H9 (cell line): ENCODE measurements around the gene RIMS1. TPM values are rescaled to one million over a fixed set of nuclear protein-coding genes. Genes with fewer than 3 reads are reported as not detected.

ENCODE experiments used
- DNase-seq: peaks from one replicate; pipeline ENCODE4 v3.0.0-alpha.2; 2017
- H2AFZ ChIP-seq: one replicate; pipeline ENCODE4 v1.6.1; 2013; ENCODE audit warnings: mild to moderate bottlenecking, low read length, control low read depth, moderate library complexity
- H2AK5ac ChIP-seq: 2 replicates; pipeline ENCODE4 v1.6.1; 2013; ENCODE audit warnings: low read length, control low read depth, mixed read lengths; ENCODE audit not compliant: insufficient read length
- H2BK120ac ChIP-seq: one replicate; pipeline ENCODE4 v1.6.1; 2013; ENCODE audit warnings: low read depth, mild to moderate bottlenecking, low read length, control low read depth, inconsistent platforms; ENCODE audit not compliant: poor library complexity, severe bottlenecking
- H2BK12ac ChIP-seq: 2 replicates; pipeline ENCODE4 v1.6.1; 2013; ENCODE audit warnings: low read length, control low read depth, mixed read lengths, low read depth; ENCODE audit not compliant: insufficient read length
- H2BK15ac ChIP-seq: 2 replicates; pipeline ENCODE4 v1.6.1; 2013; ENCODE audit warnings: low read depth, low read length, control low read depth
- H2BK20ac ChIP-seq: one replicate; pipeline ENCODE4 v1.6.1; 2013; ENCODE audit warnings: low read depth, mild to moderate bottlenecking, low read length, control low read depth, inconsistent platforms; ENCODE audit not compliant: poor library complexity, severe bottlenecking
- H2BK5ac ChIP-seq: 2 replicates; pipeline ENCODE4 v1.6.1; 2013; ENCODE audit warnings: low read length, control low read depth, mixed read lengths; ENCODE audit not compliant: insufficient read length
- H3K14ac ChIP-seq: 2 replicates; pipeline ENCODE4 v1.6.1; 2013; ENCODE audit warnings: low read length, control low read depth; ENCODE audit not compliant: insufficient read depth
- H3K18ac ChIP-seq: 2 replicates; pipeline ENCODE4 v1.6.1; 2013; ENCODE audit warnings: low read depth, mild to moderate bottlenecking, mixed read lengths, low read length, control low read depth; ENCODE audit not compliant: insufficient read length
- H3K23ac ChIP-seq: 2 replicates; pipeline ENCODE4 v1.6.1; 2013; ENCODE audit warnings: low read length, control low read depth, mixed read lengths, low read depth; ENCODE audit not compliant: insufficient read length
- H3K23me2 ChIP-seq: 2 replicates; pipeline ENCODE4 v1.6.1; 2013; ENCODE audit warnings: low read depth, mild to moderate bottlenecking, mixed read lengths, low read length, control low read depth; ENCODE audit not compliant: insufficient read length, poor library complexity, severe bottlenecking
- H3K27ac ChIP-seq: 2 replicates; pipeline ENCODE4 v1.5.1; 2013; ENCODE audit warnings: low read length, control low read depth, mixed read lengths, low read depth; ENCODE audit not compliant: insufficient read length
- H3K27me3 ChIP-seq: 2 replicates; pipeline ENCODE4 v1.6.1; 2013; ENCODE audit warnings: low read length, control low read depth, inconsistent platforms; ENCODE audit not compliant: insufficient read depth
- H3K4ac ChIP-seq: 2 replicates; pipeline ENCODE4 v1.6.1; 2013; ENCODE audit warnings: low read depth, mild to moderate bottlenecking, control low read depth, inconsistent platforms, low read length, moderate library complexity
- H3K4me1 ChIP-seq: 2 replicates; pipeline ENCODE4 v1.6.1; 2013; ENCODE audit warnings: low read length, control low read depth, inconsistent platforms; ENCODE audit not compliant: insufficient read depth
- H3K4me2 ChIP-seq: 2 replicates; pipeline ENCODE4 v1.6.1; 2013; ENCODE audit warnings: low read length, control low read depth, mixed read lengths; ENCODE audit not compliant: insufficient read length, insufficient read depth
- H3K56ac ChIP-seq: 2 replicates; pipeline ENCODE4 v1.6.1; 2013; ENCODE audit warnings: low read depth, mild to moderate bottlenecking, mixed read lengths, low read length, control low read depth; ENCODE audit not compliant: insufficient read length
- H3K79me1 ChIP-seq: 2 replicates; pipeline ENCODE4 v1.6.1; 2013; ENCODE audit warnings: low read depth, mild to moderate bottlenecking, moderate library complexity, low read length, control low read depth, inconsistent platforms; ENCODE audit not compliant: insufficient read depth, poor library complexity, severe bottlenecking
- H3K79me2 ChIP-seq: 2 replicates; pipeline ENCODE4 v1.6.1; 2013; ENCODE audit warnings: low read length, control low read depth, inconsistent platforms; ENCODE audit not compliant: insufficient read depth
- H3K9ac ChIP-seq: 2 replicates; pipeline ENCODE4 v1.6.1; 2013; ENCODE audit warnings: low read length, control low read depth, mixed read lengths; ENCODE audit not compliant: insufficient read length; ENCODE audit errors: extremely low read depth
- H3K9me3 ChIP-seq: one replicate; pipeline ENCODE4 v1.6.1; 2013; ENCODE audit warnings: low read depth, low read length, inconsistent platforms; ENCODE audit not compliant: control insufficient read depth
- H3T11ph ChIP-seq: one replicate; pipeline ENCODE4 v1.6.1; 2013; ENCODE audit warnings: mild to moderate bottlenecking, low read length, control low read depth, inconsistent platforms
- H4K20me1 ChIP-seq: one replicate; pipeline ENCODE4 v1.6.1; 2013; ENCODE audit not compliant: control insufficient read depth, insufficient read length, insufficient read depth
- H4K5ac ChIP-seq: 2 replicates; pipeline ENCODE4 v1.6.1; 2013; ENCODE audit warnings: low read depth, mild to moderate bottlenecking, mixed read lengths, low read length, control low read depth; ENCODE audit not compliant: insufficient read length
- H4K8ac ChIP-seq: replicated peaks from 2 replicates; pipeline ENCODE4 v1.6.1; 2013; ENCODE audit warnings: low read length, control low read depth, mixed read lengths, low read depth; ENCODE audit not compliant: insufficient read length
- H4K91ac ChIP-seq: 2 replicates; pipeline ENCODE4 v1.6.1; 2013; ENCODE audit warnings: low read depth, mild to moderate bottlenecking, moderate library complexity, mixed read lengths, low read length, control low read depth; ENCODE audit not compliant: insufficient read length
- H3K27ac Mint-ChIP-seq, 3 experiments: 2 replicates in 2 of 3; 3 replicates in 1 of 3; pipeline ENCODE4 v1.8.0; 2020 to 2021; ENCODE audit warnings: mixed read lengths in 3 of 3, mild to moderate bottlenecking in 1 of 3, moderate library complexity in 1 of 3
- H3K27me3 Mint-ChIP-seq: 2 replicates; pipeline ENCODE4 v1.8.0; 2021; ENCODE audit warnings: low read depth, mild to moderate bottlenecking, moderate library complexity, mixed read lengths
- H3K36me3 Mint-ChIP-seq, 3 experiments: 2 replicates in 2 of 3; 3 replicates in 1 of 3; pipeline ENCODE4 v1.8.0; 2020 to 2021; ENCODE audit warnings: low read depth in 3 of 3, mixed read lengths in 3 of 3; ENCODE audit not compliant: insufficient read depth in 1 of 3
- H3K4me1 Mint-ChIP-seq, 2 experiments: 2 replicates each; pipeline ENCODE4 v1.8.0; 2020; ENCODE audit warnings: mixed read lengths in 2 of 2
- H3K4me3 Mint-ChIP-seq, 2 experiments: 2 replicates in 1 of 2; 3 replicates in 1 of 2; pipeline ENCODE4 v1.8.0; 2020 to 2021; ENCODE audit warnings: mild to moderate bottlenecking in 2 of 2, mixed read lengths in 2 of 2, moderate library complexity in 1 of 2
- H3K9me3 Mint-ChIP-seq, 2 experiments: 2 replicates in 1 of 2; 3 replicates in 1 of 2; pipeline ENCODE4 v1.8.0; 2020; ENCODE audit warnings: mild to moderate bottlenecking in 2 of 2, mixed read lengths in 2 of 2, moderate library complexity in 1 of 2
- WGBS: extraction: QIAGEN DNeasy Blood & Tissue Kit; methylation state at CpG from one replicate; pipeline ENCODE4 v1.1.7; 2013; ENCODE audit warnings: missing lambda C conversion rate, low lambda C conversion rate, mixed read lengths; ENCODE audit not compliant: insufficient read length; ENCODE audit errors: extremely low coverage; 5-methylcytosine and 5-hydroxymethylcytosine counted together
- total RNA-seq: library from RNA; stranded (reverse); gene quantifications from 2 replicates; pipeline ENCODE4 v1.2.1, GENCODE V29; 2021
- TF ChIP-seq, protein P1 (sequence below): fragments of 200-600 bp; sonication (generic); conservative IDR thresholded peaks from 3 replicates; pipeline ENCODE4 v1.8.0; 2021; ENCODE audit warnings: antibody characterized with exemption, mild to moderate bottlenecking

The RIMS1 gene
- total RNA-seq, 1 experiment from 2014 or later, result 0.83 TPM

DNA sequence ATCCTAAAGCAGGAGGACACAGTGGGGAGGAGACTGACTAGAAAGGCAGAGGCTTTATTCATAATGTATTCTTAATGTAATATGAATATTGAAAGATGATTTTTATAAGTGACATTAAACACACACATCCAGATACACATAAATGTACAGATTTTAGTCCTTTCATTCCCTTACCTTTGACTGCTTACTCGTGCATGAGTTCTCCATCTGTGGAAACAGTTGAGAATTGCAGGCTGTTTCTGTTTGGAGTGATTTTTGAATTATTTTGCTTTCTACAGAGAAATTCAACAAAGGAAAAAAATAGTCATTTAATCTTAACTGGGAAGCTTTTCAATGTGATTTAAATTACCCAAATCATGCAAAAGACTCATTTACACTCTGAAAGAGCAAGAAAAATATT, 136.5 kb downstream of the RIMS1 start:
- no peaks in the 10 kb centered on the region; a peak in 2 of 4 replicates for H3K4me1 Mint-ChIP-seq
- no peak overlapping the region for H3K27ac ChIP-seq
- no peaks in the 10 kb centered on the region for H3K79me1 ChIP-seq
- H3K4me3 Mint-ChIP-seq, result no peak overlapping the region
- no CpG with 5 or more reads among the region's 1 CpG for WGBS
- no peaks in the 10 kb centered on the region for H3K27me3 ChIP-seq
- no peaks in the 10 kb centered on the region for H3K9me3 Mint-ChIP-seq
- no peak overlapping the region for H3T11ph ChIP-seq
- H3K14ac ChIP-seq, result no peak overlapping the region
- H3K23me2 ChIP-seq, result no peaks in the 10 kb centered on the region
- H3K4ac ChIP-seq, result no peak overlapping the region
- H3K56ac ChIP-seq, result no peak overlapping the region
- no peak overlapping the region for H2BK5ac ChIP-seq
- no peaks in the 10 kb centered on the region for H4K20me1 ChIP-seq
- H3K9ac ChIP-seq, result no peak overlapping the region
- H3K36me3 Mint-ChIP-seq, result no peaks in the 10 kb centered on the region
- H2BK12ac ChIP-seq, result no peak overlapping the region
- no peak overlapping the region for H2AFZ ChIP-seq
- H2BK20ac ChIP-seq, result no peak overlapping the region
- H3K79me2 ChIP-seq, result no peaks in the 10 kb centered on the region
- H3K27ac Mint-ChIP-seq, result no peak overlapping the region
- H3K4me2 ChIP-seq, result no peak overlapping the region
- no peak overlapping the region for H4K8ac ChIP-seq
- no peak overlapping the region for H2BK15ac ChIP-seq
- no peaks in the 10 kb centered on the region for H3K9me3 ChIP-seq
- H4K5ac ChIP-seq, result no peak overlapping the region
- TF ChIP-seq, protein P1, sequence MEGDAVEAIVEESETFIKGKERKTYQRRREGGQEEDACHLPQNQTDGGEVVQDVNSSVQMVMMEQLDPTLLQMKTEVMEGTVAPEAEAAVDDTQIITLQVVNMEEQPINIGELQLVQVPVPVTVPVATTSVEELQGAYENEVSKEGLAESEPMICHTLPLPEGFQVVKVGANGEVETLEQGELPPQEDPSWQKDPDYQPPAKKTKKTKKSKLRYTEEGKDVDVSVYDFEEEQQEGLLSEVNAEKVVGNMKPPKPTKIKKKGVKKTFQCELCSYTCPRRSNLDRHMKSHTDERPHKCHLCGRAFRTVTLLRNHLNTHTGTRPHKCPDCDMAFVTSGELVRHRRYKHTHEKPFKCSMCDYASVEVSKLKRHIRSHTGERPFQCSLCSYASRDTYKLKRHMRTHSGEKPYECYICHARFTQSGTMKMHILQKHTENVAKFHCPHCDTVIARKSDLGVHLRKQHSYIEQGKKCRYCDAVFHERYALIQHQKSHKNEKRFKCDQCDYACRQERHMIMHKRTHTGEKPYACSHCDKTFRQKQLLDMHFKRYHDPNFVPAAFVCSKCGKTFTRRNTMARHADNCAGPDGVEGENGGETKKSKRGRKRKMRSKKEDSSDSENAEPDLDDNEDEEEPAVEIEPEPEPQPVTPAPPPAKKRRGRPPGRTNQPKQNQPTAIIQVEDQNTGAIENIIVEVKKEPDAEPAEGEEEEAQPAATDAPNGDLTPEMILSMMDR, result no peak
- H3K4me1 ChIP-seq, result no peaks in the 10 kb centered on the region
- no peak overlapping the region for H2AK5ac ChIP-seq
- H3K27me3 Mint-ChIP-seq, result no peaks in the 10 kb centered on the region
- H4K91ac ChIP-seq, result no peak overlapping the region
- no peak overlapping the region for H2BK120ac ChIP-seq
- no peak overlapping the region for H3K23ac ChIP-seq
- no peak overlapping the region for H3K18ac ChIP-seq
- DNase-seq, result no peak
